Panc1 (cell line): ENCODE data around the gene TTLL11. TPM values are rescaled to one million over a fixed set of nuclear protein-coding genes. Genes with fewer than 3 reads are reported as not detected.

ENCODE experiments used
- ATAC-seq: fragments of 200-7000 bp; cut with Tn5 transposase; 2 replicates; pipeline ENCODE4 v1.9.1; 2020; ENCODE audit warnings: mild to moderate bottlenecking, moderate library complexity
- BruUV-seq: library from RNA; stranded (reverse); fragments of 400-500 nt; replicated peaks from 2 replicates; lab custom pipeline; 2021; lab: Mats Ljungman, UMichigan
- CTCF ChIA-PET: fragments of 300-600 bp; sonication (Branson Sonifier 250); formaldehyde crosslinking; loops from one replicate; lab custom pipeline; 2022; ENCODE audit warnings: antibody characterized with exemption; lab: Charles Lee
- POLR2A ChIA-PET: fragments of 300-600 bp; sonication (Branson Sonifier 250); formaldehyde crosslinking; loops from one replicate; lab custom pipeline; 2022; ENCODE audit warnings: antibody characterized with exemption; lab: Charles Lee
- DNase-seq: peaks from one replicate; pipeline ENCODE4 v3.0.0-alpha.2; 2010; ENCODE audit warnings: low read depth, low spot score
- H3K27ac ChIP-seq: 2 replicates; pipeline ENCODE4 v1.5.1; 2011; ENCODE audit warnings: mild to moderate bottlenecking, low read length, inconsistent platforms
- H3K27me3 ChIP-seq: fragments of 200-500 bp; sonication (Bioruptor generic); 2 replicates; pipeline ENCODE4 v1.6.0; 2014; ENCODE audit warnings: low read length, inconsistent platforms; ENCODE audit not compliant: control insufficient read depth, insufficient read depth
- H3K36me3 ChIP-seq: fragments of 200-500 bp; sonication (Bioruptor generic); 2 replicates; pipeline ENCODE4 v1.5.1; 2014; ENCODE audit warnings: inconsistent platforms, mild to moderate bottlenecking, low read length, moderate library complexity; ENCODE audit not compliant: control insufficient read depth, insufficient read depth
- H3K4me1 ChIP-seq: 2 replicates; pipeline ENCODE4 v1.5.1; 2011; ENCODE audit warnings: inconsistent platforms, mild to moderate bottlenecking, low read length, moderate library complexity; ENCODE audit not compliant: control insufficient read depth, insufficient read depth
- H3K4me3 ChIP-seq, 2 experiments: 2 replicates each; pipeline ENCODE4 v1.5.1; 2011 to 2012; ENCODE audit warnings: low read depth in 2 of 2, low read length in 2 of 2, mild to moderate bottlenecking in 2 of 2, inconsistent platforms in 1 of 2, moderate library complexity in 1 of 2
- H3K9me3 ChIP-seq: fragments of 200-500 bp; sonication (Bioruptor generic); 2 replicates; pipeline ENCODE4 v1.5.1; 2014; ENCODE audit warnings: low read depth, mild to moderate bottlenecking, inconsistent platforms, low read length, moderate library complexity; ENCODE audit not compliant: control insufficient read depth, insufficient read depth
- CTCF ChIP-seq: fragments of 450-650 bp; IDR thresholded peaks from 2 replicates; pipeline ENCODE4 v1.5.1; 2017; ENCODE audit warnings: mild to moderate bottlenecking
- POLR2AphosphoS5 ChIP-seq: IDR thresholded peaks from 2 replicates; pipeline ENCODE4 v1.6.1; 2012; ENCODE audit warnings: mild to moderate bottlenecking, low read depth, low read length, moderate library complexity
- SIN3A ChIP-seq: IDR thresholded peaks from 2 replicates; pipeline ENCODE4 v1.6.1; 2012; ENCODE audit warnings: low read depth, mild to moderate bottlenecking, low read length, moderate library complexity, borderline replicate concordance; ENCODE audit not compliant: insufficient read depth
- TCF7L2 ChIP-seq: IDR thresholded peaks from 2 replicates; pipeline ENCODE4 v1.6.1; 2011; ENCODE audit warnings: mild to moderate bottlenecking, low read depth, low read length, inconsistent platforms
- in situ Hi-C: cut with HindIII; loops from 2 replicates; pipeline ENCODE4 v1.10.0; 2016; ENCODE audit warnings: low sequenced_read_pairs, low pct_unique_long_range_greater_than_20kb
- intact Hi-C: fragments of 100-400 bp; cut with micrococcal nuclease; formaldehyde crosslinking; loops from one replicate; pipeline ENCODE4 v1.10.0; 2022; ENCODE audit not compliant: unreplicated experiment
- total RNA-seq: library from RNA; stranded (reverse); gene quantifications from one replicate; pipeline ENCODE4 v1.2.1, GENCODE V29; 2021; ENCODE audit not compliant: unreplicated experiment
- TF ChIP-seq, protein P1 (sequence below), 2 experiments: IDR thresholded peaks; 2 replicates each; pipeline ENCODE4 v1.6.1; 2011 to 2012; ENCODE audit warnings: low read depth in 2 of 2, control low read depth in 1 of 2, low read length in 1 of 2, mild to moderate bottlenecking in 1 of 2, moderate library complexity in 1 of 2; ENCODE audit not compliant: insufficient read depth in 1 of 2

The TTLL11 gene
- total RNA-seq, 1 experiment from 2014 or later = 1.1 TPM

DNA sequence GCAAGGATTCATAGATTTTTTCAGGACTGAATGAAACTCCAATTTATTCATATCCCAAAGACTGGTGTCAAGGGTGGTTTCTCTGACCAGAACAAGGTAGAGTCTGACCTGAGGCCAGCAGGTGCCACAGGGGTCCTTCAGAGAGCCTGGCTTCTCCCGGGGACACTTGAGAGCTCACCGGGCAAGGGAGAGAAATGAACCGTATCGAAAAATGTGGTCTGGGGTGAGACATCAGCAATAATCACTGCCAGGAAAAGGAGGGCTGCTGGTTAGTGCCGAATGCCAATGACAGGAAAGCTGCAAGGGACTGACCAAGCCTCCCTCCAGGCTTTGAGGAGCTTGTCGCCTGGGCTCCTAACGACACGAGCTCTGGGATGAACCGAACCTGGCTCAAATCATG is 142.7 kb downstream of the TTLL11 start:
- no peak overlapping the region for H3K27ac ChIP-seq
- no peak for ATAC-seq
- ChIA-PET POLR2A (no interaction called here), CTCF (no interaction called here)
- H3K27me3 ChIP-seq = no peaks in the 10 kb centered on the region
- intact Hi-C loops (no loop called here), in situ Hi-C loops (no loop called here)
- H3K36me3 ChIP-seq = no peaks in the 10 kb centered on the region
- no peak overlapping the region for H3K4me3 ChIP-seq
- TF ChIP-seq SIN3A (no peak), CTCF (no peak), POLR2AphosphoS5 (no peak)
- TF ChIP-seq, protein P1, sequence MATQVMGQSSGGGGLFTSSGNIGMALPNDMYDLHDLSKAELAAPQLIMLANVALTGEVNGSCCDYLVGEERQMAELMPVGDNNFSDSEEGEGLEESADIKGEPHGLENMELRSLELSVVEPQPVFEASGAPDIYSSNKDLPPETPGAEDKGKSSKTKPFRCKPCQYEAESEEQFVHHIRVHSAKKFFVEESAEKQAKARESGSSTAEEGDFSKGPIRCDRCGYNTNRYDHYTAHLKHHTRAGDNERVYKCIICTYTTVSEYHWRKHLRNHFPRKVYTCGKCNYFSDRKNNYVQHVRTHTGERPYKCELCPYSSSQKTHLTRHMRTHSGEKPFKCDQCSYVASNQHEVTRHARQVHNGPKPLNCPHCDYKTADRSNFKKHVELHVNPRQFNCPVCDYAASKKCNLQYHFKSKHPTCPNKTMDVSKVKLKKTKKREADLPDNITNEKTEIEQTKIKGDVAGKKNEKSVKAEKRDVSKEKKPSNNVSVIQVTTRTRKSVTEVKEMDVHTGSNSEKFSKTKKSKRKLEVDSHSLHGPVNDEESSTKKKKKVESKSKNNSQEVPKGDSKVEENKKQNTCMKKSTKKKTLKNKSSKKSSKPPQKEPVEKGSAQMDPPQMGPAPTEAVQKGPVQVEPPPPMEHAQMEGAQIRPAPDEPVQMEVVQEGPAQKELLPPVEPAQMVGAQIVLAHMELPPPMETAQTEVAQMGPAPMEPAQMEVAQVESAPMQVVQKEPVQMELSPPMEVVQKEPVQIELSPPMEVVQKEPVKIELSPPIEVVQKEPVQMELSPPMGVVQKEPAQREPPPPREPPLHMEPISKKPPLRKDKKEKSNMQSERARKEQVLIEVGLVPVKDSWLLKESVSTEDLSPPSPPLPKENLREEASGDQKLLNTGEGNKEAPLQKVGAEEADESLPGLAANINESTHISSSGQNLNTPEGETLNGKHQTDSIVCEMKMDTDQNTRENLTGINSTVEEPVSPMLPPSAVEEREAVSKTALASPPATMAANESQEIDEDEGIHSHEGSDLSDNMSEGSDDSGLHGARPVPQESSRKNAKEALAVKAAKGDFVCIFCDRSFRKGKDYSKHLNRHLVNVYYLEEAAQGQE (IDR thresholded peaks at IDR 0.05; ENCODE audit: insufficient read depth in 1 of 2, low read depth in 2 of 2, low read length in 1 of 2) = no peak
- no peak for DNase-seq
- no TSS peak for BruUV-seq
- H3K9me3 ChIP-seq = no peaks in the 10 kb centered on the region
- H3K4me1 ChIP-seq = no peaks in the 10 kb centered on the region

GRCh38 chr9:121949766-121950165 is 143.3 kb downstream of the TTLL11 start:
- DNase-seq (no peak), ATAC-seq (no peak)
- H3K36me3 ChIP-seq = no peaks in the 10 kb centered on the region
- H3K27me3 ChIP-seq = no peaks in the 10 kb centered on the region
- intact Hi-C loops (no loop called here), in situ Hi-C loops (no loop called here)
- no peak for TF ChIP-seq TCF7L2
- no peak for TF ChIP-seq POLR2AphosphoS5
- no peak for TF ChIP-seq CTCF
- TF ChIP-seq SIN3A = no peak
- TF ChIP-seq, protein P1 (IDR thresholded peaks at IDR 0.05; ENCODE audit: insufficient read depth in 1 of 2, low read depth in 2 of 2, low read length in 1 of 2) = no peak
- BruUV-seq = no TSS peak
- no peak overlapping the region for H3K4me3 ChIP-seq
- H3K9me3 ChIP-seq = no peaks in the 10 kb centered on the region
- ChIA-PET CTCF (no interaction called here), POLR2A (no interaction called here)
- H3K27ac ChIP-seq = no peak overlapping the region
- H3K4me1 ChIP-seq = no peaks in the 10 kb centered on the region
